DMS79 treated with DMSO at 0.1 percent for 48 hours (cell line): ENCODE results near the gene APRT.
"Not testable (repeated sequence)": the region's sequence is repeated elsewhere in the genome, so short reads cannot be mapped to it uniquely, and the experiment has no call there.

Experiments used
- DNase-seq: peaks from one replicate; lab custom pipeline; 2025; lab: John Stamatoyannopoulos, UW

Gene APRT

DNA sequence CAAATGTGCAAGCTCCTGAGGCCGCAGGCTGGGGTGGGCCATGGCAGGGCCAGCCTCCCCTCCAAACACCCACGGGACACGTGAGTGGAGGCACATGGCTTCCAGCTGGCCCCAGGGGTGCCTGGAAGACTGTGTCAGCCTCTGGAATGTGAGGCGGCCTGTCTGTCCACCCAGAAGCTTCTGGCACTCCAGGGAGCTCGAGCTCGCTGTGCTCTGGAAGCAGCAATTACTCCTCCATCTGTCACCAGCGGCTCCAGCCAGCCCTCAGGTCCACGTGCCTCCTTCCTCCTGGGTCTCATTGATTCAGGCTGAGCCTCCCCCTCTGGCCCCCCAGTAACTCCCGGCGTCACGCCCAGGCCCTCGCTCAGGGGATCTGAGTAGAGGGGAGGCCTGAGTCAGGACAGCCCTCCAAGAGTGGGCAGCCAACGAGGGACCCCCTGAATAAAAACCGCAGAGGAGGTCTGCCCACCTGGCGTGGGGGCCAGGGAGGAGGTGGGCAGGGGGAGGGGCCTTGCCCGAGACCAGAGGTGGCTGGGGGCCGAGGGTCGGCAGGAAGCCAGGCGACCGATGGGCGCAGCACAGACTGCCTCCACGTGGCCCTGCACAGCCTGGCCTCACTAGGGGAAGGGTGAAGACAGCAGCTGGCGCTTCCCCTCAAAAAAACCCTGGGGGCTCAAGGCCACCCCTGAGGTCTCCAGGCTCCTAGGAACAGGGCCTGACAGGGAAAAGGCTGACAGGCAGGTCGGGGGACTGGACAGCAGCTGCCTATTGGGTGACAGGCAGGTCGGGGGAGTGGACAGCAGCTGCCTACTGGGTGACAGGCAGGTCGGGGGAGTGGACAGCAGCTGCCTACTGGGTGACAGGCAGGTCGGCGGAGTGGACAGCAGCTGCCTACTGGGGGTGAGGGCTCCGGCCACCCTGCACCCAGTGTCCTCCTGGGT is 38.6 kb downstream of the APRT start:
- no peak for DNase-seq

DNA sequence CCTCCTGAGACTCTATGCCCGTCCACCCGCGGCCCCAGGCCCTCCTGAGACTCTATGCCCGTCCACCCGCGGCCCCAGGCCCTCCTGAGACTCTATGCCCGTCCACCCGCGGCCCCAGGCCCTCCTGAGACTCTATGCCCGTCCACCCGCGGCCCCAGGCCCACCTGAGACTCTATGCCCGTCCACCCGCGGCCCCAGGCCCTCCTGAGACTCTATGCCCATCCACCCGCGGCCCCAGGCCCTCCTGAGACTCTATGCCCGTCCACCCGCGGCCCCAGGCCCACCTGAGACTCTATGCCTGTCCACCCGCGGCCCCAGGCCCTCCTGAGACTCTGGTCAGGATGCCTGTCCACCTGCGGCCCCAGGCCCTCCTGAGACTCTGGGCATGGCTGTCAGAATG is 39.9 kb downstream of the APRT start:
- not testable (repeated sequence) for DNase-seq

DNA sequence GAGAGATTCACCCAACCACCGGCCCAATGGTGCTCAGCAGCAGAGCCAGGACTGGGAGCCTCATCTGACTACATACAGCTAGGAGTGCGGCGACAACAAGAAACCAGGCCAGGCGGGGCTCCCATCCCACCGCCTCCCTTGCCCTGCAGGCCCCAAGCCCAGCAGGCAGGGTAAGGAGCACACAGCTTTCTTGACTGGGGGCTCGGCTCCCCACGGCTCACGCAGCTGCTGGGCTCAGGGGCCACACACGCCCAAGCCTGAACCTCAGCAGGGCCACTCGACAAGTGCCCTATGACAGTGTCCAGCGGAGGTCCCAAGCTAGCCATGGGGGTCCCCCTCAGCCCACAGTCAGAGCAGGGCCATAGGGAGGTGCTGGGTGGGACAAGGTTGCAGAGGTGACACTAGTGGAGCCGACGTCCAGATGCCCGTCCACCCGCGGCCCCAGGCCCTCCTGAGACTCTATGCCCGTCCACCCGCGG is 40.4 kb downstream of the APRT start:
- DNase-seq, result no peak

DNA sequence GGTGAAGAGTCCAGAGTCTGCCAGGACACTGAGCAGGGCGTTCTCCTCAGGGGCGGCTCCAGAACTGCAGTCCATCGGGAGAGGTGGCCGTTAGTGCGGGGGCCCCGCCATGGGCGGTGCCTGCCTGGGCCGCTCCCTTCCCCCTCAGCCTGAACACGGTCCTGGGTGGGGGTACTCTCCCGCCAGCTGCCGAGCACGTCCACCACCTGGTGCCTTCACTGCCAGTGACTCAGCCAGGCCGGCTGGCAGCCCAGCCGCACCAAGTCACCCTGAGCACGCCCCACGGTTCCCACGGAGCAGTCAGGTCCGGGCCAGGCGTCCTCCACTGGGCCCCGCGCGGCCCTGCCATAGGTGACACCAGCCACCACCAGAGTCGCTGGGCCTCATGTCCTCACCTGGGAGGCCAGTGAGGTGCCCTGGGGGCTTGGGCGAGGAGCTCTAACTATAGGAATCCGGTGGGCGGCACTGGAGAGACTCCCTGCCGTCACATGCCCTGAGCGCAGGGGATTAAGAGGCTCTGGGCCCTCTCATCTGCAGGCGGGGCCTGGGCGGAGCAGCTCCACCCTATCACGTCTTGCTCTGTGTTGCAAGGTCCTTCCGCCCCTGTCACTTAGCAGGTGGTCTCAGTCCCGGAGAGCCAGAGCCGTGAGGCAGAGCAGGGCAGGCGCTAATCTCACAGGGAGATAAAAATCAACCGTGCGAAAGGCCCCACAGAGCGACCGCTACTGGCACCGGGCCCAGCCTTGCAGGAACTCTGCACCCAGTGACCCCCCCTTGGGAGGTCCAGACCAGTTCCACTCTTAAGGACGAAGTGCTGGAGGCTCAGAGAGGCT is 41.1 kb downstream of the APRT start:
- DNase-seq, result peak; percentile 39

DNA sequence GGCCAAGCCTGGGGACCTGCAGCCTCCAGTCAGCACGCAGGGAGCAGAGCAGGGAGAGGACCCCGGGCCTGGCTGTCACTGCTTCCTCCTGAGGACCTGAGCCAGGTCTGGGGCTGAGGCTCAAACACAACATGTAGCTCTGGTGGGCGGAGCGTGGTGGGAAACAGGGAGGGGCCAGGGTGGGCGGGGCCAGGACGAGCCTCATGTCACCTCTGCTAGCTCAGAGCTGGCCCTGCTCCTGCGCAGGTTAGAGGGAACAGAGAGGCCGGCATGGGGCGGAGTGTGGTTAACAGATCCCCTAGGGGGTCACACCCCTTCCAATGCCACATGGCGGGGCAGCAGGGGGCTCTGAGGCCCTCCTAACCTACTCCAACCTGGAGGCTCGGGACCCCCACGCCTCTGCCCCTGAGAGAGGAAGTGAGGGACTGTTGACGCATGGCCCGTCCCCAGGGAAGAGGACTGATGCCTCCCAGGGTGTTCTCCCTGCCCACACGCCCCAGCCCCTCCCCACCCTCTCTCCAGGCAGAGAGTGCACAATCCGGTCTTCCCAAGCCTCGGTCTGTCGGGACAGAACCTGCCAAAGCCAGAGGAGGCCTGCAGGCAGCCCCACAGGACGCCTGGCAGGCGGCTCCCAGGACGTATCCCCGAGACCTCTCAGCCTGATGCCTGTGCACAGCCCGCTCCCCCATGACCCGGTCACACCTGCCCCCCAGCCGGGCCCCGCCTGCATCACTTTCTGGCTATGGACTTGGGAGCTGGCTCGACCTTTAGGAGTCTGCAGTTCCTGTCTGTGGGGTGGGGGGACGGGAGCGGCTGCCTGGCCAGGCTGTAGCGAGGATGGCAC is 41.9 kb downstream of the APRT start:
- DNase-seq, result no peak

DNA sequence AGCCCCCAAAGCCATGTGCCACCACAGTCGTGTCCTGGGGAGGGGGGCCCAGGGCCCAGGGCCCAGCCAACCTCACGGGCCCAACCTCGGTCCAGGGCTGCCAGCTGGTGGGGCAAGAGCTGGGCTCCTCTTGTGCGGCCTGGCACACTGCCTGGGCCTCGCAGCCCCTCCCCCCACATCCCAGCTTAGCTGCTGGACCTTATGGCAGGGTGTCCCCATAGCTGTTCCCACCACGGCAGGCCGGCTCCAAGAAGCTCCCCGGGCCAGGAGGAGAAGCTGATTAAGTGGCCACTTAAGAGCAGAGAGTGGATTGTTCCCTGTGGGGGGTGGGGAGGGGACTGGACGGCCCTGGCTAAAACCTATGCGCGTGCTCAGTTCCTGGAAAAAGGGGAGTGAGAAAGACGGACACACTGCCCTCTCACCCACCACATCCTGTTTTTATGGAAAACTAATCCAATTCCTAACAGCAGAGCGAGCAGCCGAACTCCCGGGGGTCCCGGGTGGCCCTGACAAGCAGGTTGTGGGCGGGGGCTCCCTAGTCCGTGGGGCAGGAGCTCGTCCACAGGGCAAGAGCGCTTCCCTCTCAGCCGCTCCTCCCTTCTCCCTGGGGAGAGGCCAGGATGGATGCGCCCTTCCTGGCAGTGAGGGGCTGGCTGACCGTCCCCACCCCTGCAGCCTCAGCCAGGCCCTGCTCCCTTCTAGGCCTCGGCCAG is 43.5 kb downstream of the APRT start:
- DNase-seq, result peak; percentile 33

DNA sequence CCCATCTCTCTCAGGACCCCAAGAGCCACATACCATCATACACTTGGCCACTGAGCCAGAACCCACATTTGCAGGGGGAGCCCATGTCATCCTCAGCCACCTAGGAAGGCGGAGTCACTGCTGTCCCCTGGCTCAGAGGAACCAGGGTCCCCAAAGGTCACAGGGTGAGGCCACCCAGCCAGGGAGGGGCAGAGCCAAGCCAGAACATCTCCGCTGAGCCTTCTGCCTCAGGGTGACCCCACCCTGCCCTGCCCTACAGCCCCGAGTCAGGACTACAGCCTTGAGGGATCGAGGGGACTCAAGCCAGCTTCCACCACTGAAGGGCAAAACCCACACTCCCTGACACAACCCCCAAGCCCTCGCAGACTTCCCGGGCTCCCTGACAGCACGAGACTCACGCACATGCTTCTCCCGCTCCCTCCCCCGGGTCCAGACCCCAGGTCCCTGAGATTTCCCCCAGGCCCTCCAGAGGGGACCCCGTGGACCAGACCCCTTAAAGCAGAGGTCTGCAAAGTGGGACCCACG is 44.1 kb downstream of the APRT start:
- DNase-seq, result no peak

DNA sequence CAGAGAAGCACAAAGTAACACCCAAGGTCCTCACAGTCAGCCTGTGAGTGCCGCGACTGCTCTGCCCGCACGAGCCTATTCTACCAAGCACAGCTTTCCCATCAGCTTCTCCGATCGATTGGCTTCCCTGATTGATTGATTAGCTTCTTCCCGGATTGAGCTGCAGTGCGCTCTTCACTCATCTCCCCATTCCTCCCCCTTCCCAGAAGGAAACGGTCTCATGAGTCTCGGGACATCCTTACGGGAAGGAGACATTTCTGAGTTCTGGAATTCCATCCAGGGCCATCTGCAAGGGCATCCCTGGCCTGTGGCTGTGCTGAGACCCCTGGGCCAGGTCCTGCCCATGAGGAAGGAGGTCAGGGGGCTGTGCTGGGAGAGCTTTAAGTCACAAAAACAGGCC is 44.8 kb downstream of the APRT start:
- DNase-seq, result no peak

DNA sequence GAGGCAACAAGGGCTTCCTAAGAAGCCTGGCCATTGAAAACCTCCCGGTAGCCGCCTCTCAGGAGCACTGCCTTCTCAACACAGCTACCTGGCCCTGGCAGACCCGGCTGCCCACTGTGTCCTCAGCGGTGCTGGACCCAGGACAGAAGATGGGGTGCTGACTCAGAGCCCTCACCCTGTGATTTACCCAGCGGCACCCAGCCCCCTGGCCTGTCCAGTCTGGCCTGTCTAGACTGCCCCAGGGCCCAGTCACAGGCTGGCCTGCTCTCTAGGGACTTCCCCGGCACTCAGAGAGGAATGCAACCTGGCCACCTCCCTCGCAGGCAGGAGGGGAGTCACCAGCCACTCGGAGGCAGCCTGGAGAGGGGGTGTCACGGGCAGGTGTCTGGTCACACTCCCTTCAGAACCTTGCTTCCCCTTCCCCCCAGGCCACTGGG is 46.8 kb downstream of the APRT start:
- no peak for DNase-seq

DNA sequence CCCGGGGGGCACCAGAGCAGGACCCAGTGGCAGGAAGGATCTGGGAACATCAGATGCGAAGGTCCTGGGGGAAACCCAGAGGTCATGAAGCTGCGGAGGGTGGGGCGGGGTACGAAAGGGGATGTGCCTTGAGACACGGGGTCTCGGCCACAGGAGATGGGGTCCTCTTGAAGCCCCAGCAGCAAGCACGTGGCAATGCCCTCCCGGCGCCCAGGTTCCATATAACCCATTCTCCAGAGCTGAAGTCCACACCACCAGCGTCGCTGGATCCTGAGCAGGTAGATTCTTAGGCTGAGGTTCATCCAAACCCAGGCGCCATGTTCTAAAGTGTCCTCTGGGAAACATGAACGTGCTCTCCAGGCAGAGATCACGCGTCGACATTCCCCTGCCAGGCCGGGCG is 47.6 kb downstream of the APRT start:
- DNase-seq, result no peak

DNA sequence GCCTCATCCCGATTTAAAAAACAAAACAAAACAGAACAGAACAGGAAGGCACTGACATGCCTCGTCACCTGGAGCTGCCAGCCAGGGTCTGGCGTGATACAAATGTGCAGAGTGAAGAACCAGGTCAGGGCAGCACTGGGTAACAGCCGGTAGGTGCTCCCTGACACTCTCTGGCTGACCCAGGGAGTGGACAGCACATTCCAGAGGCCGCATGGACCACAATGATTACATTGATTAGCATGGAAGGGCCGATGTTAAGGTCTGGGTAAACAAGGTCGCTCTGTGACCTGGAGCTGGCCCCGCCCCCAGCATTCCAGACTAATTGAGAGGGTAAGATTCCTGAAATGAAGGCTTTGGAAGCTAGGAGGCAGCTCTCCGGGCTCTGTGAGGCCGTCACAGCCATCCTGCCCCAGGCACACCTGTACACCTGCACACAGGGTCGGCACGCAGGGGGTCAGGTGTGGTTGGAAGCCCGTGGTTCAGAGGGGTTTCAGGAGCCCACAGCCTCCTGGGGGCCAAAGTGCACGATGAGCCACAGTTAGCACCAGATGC is 48.1 kb downstream of the APRT start:
- DNase-seq, result no peak

DNA sequence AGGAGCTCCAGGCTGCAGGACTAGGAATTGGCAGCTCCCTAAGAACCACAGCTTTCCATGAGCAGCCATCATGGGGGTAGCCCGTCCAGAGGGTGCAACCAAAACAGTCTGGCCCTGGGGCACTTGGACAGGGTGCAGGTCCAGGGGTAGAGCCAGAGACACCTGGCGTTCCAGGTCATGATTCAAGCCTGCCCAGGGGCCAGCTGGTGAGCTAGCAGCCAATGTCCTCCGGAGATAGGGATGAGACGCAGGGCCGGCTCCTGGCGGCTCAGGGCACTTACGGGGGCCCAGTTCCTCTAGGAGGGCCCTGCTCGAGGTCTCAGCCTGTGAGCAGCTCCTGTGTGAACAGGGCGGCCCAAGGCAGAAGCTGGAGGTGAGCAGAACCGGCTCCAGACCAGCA is 48.8 kb downstream of the APRT start:
- DNase-seq, result no peak

DNA sequence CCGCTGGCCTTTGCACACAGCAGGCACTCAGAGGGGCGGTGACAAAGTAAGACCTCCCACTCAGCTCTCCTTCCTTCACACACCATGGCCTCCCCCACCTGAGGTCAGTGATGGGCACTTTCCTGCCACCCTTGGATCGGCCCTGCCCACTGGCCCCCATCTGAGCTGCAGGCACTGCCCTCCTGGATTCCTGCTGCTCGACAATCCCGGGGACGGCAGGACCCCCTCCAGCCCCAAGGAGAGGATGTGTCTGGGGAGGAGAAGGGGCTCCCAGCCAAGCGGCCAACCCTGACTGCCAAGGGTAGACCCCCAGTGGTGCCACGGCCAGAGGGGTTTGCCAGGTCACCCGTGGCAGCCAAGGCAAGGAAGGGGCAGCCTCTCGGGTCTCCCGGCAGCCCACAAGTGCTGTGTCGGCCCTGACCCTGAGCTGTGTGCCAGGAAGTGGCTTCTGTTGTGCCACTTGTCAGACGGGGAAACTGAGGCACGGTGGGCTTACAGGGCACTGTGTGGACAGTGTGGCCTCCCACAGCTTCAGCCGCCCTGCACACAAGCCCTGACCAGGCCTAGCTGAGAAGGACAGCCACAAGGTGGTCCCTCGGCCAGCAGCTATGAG is 49.4 kb downstream of the APRT start:
- DNase-seq, result no peak

DNA sequence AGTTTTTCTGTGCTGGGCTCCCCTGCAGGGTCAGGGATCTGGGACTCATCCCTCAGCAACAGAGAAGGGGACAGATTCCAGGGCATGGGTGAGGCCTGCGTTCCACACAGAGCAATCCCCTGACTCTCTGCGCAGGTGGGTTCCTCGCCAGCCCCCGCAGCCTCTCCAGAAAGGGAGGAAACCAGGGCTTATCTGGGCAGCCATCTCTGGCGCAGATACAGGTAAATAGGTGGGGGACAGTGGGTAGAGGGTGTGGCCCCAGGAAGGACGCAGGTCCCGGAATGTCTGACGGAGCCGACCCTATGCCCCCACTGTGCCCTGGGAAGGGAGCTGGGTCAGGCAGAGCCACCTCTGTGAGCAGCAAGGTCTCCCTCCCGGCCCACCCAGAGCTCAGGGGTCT is 49.9 kb downstream of the APRT start:
- DNase-seq, result no peak

DNA sequence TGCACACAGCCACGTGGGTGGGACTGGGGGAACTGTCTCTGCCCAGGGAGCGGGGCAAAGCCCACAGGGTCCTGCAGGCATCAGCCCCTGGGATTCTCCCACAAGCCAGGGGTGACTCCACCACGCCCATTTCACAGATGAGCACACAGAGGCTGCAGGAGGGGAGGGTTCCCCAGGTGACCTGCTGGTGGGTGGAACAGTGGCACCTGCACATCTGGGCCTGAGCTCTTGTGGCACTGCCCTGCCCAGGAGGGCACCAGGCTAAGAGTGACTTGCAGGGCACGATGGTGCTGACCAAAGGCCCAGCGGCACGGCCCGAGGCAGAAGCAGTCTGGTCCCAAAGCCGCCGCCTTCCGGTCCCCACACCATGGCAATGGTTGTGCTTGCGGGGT is 50.6 kb downstream of the APRT start:
- no peak for DNase-seq

DNA sequence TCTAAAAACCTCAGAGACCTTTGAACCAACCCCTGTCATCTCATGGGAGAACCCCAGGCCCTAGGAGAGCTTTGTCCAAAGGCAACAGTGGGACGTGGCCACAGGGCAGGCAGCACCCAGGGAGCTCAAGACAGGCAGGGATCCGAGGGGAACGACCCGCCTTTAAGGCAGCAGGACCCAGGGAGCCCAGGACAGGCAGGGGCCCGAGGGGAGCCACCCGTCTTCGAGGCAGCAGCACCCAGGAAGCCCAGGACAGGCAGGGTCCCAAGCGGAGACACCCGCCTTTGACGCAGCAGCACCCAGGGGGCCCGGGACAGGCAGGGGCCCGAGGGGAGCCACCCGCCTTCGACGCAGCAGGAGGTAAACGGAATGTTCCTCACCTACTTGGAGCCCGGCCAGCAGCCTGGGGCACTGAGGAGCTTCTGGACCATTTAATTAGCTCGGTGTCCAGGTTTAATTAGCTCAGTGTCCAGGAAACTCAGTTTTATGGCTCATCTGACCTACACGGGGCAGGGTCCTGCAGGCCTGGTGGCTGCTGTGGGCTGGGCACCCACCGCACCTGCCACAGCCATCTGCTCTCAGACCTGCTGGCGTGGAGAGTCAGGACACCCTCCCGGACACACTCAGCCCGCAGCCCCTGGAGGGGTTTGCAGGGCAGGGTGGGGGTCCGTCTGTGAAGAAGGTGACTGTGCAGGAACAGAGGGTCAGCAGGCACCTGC is 51.1 kb downstream of the APRT start:
- peak; percentile 5 for DNase-seq

DNA sequence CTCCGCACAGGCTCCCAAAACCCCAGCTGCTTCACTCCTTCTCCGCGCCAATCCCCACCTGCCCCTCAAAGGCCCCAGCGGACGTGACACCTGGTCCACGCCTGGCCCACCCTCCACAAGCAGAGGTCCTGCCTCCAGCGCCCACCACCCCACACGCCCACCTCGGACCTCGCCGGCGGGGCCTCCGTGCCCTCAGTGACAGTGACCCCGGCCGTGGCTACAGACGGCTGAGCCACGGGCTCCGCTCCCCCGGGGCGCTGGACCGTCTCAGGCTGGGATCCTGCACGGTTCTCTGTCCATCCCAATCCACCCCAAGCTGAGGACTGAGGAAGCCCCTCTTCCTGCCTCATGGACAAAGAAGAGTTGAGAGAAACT is 51.8 kb downstream of the APRT start:
- DNase-seq, result no peak
